ENCODE results near the gene TRMT1L.

TRMT1L gene

DNA sequence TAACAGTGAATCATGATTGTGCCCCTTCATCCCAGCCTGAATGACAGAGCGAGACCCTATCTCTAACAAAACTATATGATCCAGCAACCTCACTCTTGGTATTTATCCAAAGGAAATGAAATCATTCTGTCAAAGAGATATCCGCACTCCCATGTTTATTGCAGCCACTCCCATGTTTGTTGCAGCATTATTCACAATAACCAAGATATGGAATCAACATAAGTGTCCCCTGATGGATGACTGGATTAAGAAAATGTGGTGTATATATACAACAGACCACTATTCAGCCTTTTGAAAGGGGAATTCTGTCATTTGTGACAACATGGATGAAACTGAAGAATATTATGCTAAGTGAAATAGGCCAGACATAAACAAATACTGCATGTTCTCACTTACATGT lies 44.4 kb downstream of the TRMT1L start:
- no peak for DNase-seq

DNA sequence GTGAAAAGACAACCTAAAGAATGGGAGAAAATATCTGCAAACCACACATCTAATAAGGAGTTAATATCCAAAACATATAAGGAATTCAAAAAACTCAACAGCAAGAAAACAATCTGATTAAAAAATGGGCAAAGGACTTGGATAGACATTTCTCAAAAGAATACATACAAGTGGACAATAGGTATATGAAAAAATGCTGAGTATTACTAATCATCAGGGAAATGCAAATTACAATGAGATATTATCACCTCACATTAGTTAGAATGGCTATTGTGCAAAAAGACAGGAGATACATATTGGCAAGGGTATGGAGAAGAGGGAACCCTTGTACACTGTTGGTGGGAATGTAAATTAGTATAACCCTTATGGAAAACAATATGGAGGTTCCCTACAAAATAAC lies 44.9 kb downstream of the TRMT1L start:
- no peak for DNase-seq

DNA sequence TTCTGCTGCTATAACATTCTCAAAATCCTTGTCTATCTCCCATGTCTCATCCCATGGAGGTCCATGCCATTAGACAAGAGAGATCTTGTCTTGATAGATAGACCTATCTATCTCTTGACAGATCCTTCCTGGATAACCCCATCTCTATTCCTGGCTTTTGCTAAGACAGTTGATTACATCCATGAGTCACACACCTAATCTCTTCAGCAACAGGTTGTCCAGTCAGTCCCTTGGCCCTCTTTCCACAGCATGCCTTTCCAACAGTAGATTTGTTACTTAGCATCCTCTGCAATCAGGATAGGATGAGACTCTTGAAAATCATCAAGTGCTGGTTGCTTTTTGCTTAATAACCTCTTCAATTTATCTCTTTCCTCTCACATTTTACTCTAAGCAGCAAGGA lies 46.6 kb downstream of the TRMT1L start:
- DNase-seq: no peak

DNA sequence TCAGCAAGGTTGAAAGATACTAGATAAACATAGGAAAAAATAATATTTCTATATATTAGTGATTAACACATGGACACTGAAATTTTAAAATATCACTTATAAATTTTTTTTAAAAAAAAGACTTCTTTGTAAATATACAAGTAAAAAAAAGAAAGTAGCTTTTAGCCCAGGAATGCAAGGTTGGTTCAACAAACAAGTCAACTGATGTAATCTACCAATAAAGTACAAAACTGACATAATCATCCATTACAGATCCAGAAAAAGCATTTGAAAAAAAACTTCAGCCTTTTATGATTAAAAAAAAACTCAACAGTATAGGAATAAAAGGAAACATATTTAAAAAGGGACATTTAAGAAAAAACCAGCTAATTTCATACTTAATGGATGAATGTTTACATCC lies 48.4 kb downstream of the TRMT1L start:
- DNase-seq: no peak

DNA sequence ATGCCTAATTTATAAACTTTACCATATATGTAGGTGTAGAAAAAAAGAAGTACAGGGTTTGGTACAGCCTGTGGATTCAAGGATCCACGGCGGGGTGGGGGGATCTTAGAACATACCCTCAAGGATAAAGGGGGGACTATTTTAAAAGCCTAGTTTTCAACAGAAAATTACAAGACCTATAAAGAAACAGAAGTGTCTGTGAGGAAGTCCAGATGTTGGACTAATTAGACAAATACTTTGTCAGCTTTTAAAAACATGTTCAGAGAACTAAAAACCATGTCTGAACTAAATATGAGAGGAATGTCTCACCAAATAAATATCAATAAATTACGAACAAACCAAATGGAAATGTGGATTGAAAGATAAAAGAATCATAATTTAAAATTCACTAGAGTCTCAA lies 51.6 kb downstream of the TRMT1L start:
- DNase-seq: no peak

DNA sequence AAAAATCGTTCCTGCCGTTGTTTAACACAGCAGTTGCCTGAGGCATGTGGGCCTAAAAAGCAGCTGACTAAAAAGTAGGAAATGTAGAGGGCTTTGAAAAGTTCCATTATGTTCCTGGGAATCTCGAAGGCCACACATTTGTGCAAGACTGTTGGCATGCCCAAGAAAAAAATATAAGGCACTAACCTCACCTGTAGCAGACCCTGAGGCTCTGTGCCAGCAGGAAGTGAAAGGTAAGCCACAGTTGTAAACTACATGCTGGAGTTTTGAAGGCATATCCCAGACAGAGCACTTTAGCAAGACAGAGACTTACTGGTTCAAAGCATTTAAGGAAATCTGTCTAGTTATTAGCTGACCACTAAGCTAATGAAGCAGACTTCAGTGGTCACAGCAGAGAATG lies 52.7 kb downstream of the TRMT1L start:
- DNase-seq: no peak

DNA sequence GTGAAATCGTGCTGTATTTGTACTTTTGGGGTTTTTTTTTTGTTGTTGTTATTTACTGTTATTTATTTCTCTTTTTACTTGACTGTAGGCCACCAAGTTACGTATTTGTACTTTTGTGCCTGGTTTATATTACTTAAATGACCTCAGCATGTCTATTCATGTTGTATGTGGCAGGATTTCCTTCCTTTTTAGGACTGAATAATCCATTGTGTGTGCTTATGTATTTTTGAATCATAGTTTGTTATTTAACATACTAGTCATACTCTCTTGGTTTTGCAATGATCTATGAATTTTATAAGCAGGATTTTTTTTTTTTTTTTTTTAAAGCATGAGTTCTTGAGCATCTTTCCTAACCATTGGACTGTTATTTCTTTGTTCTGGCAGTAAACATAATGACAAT lies 60.2 kb downstream of the TRMT1L start:
- DNase-seq: no peak

DNA sequence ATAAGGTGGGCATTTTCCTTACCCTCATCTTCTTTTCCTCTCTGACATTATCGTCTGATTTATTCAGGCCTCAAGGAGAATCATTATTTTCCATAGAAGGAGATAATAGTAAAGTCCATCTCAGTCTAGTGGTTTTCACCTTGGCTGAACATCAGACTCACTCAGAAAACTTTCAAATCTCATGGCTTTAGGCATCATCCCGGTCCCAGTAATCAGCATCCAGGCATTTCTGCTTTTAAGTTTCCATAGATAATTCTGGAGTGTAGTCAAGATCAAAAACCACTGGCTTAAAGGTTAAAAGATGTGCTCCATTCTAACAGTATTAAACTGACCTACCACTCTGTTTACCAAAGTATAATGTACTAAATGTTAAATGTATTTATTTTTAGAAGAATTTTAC lies 62.0 kb downstream of the TRMT1L start:
- DNase-seq: no peak

DNA sequence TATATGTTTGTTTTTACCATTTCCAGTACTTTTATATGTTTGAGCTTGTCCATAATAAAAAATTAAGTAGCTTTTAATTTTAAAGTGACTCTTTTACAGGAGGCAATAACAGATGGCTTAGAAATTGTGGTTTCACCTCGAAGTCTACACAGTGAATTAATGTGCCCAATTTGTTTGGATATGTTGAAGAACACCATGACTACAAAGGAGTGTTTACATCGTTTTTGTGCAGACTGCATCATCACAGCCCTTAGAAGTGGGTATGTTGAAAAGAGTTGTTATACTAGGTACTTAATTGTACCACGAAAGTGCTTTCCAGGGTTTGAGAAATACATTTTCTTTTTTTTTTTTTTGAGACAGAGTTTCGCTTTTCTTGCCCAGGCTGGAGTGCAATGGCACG lies 65.3 kb downstream of the TRMT1L start:
- no peak for DNase-seq

DNA sequence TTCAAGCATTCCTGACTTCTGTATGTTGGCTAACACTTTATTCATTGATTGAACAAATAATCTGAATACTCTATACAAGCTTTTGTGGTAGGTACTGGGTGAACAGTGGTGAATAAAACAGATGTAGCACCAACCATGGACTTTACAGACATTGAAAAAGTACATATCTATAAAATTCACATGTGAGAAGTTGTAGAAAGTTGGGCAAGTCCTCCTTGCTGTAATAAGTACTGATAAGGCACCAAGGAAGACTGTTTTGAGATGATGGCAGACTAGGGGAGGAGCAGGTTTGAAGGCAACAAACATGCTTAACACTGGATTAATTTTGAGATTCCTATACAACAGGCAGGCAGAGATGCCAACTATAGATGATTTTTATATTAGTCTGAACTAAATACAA lies 69.0 kb downstream of the TRMT1L start:
- DNase-seq: no peak

DNA sequence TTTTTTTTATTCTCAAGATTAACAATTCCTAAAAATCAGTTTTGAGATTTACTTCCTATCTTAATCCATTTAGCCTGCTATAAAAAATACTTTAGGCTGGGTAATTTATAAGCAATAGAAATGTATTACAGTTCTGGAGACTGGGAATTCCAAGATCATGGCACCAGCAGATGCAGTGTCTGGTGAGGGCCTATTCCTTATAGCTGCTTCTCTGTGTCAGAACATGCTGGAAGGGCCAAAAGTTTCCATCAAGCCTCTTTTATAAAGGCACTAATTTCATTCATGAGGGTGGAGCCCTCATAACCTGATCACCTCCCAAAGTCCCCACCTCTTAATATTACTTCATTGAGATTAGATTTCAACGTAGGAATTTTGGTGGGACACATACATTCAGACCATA lies 69.7 kb downstream of the TRMT1L start:
- DNase-seq: no peak

DNA sequence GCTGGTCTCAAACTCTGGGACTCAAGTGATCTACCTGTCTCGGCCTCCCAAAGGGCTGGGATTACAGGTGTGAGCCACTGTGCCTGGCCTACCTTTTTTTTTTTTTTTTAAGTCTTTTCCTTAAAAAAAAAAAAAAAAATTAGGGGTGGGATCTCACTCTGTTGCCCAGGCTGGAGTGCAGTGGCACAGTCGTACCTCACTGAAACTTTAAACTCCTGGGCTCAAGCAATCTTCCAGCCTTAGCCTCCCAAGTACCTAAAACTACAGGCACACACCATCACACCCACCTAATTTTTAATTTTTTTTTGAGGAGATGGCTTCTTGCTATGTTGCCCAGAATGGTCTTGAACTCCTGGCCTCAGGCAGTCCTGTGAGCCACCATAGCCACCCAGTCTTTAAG lies 72.9 kb downstream of the TRMT1L start:
- no peak for DNase-seq

DNA sequence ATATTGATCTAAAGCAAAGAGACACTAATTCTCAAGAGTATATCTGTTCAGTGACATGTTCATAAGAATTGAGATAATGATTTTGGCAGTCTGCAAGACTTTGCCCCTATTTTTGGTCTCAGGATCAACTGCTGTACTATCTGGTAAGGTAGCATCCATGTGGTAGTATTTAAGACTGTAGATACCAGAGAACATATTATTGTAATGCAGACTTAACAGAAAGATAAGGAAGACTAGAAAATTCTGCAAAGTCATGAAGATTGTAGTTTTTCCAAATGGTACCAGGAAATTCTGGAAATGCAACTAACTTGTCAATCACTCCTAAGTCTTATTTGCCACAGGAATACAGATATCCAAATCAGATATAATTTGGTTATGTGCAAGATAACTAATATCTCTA lies 76.3 kb downstream of the TRMT1L start:
- no peak for DNase-seq

DNA sequence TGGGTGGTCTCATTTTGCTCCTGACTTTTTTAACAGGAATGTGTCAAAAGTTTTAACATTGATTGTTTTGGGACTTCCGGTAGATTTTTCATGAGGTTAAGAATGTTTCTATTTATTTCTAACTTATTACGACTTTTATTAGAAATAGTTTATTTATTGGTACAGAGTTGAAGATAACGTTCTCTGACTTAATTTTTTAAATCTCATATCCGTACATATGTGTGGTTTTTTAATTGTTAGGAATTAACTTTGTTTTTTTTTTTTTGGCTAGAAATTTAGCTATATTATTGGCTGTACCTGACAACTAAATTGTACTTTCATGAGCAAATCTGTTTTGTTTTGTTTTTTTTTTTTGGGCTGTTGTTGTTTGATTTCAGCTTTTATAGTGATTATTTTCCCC lies 79.4 kb downstream of the TRMT1L start:
- DNase-seq: no peak

DNA sequence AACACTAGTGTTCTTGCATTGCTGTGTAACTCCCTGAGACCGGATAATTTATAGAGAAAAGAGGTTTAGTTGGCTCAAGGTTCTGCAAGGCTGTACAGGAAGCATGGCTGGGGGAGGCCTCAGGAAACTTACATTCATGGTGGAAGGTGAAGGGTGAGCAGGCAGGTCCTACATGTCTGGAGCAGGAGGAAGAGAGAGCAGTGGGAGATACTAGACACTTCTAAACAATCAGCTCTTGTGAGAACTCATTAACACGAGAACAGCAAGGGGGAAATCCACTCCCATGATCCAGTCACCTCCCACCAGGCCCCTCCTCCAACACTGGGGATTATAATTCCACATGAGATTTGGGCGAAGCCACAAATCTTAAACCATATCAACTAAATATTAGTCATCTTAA lies 81.3 kb downstream of the TRMT1L start:
- no peak for DNase-seq

DNA sequence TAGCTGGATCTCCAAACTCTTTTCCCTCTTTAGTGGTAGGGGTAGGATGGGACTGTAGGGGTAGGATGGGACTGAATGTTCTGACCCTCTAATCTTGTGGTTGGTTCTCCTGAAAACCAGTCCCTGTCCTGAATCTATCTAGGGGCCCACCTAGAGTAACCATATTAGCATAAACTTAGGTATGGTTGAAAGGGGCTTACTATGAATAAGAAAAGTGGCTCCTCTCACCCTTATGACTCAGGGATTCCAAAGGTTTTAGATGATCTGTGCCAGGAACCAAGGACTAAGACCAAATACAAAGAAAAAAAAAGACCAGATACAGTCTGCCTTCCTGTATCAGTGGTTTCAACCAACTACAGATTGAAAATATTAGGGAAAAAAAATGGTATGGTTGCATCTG lies 82.4 kb downstream of the TRMT1L start:
- no peak for DNase-seq

DNA sequence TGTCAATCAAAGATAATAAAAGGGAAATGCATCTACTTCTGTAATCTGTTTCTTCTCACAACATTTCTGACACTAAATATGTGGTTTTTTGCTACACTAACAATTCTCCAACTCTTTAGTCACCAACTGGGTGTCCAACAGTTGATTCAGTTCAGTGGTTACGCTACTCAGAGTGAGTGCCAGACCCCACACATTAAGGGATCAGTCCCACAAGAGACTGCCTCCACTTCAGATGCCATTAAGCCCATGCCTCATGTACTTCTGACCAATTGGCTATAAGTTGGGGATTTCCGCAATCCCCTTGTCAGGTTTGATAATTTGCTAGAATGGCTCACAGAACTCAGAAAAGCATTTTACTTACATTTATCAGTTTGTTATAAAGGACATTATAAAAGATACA lies 83.0 kb downstream of the TRMT1L start:
- no peak for DNase-seq

DNA sequence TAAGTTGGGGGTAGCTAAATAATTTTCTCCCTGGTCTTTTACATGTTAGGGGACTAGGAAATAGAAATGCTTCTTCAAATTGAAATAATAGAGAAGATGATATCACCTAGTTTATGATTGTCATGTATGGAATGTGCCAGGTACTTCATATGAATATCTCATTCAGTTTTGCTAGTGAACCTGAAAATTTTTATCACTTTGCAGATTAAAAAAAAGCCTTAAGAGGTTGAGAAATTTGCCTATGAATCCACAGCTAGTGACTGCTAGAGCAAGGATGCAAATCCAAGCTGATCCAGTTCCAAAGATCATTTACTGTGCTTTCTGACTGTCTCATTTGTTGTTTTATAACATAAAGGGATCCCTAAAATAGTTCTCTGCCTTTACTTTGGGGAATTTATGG lies 86.7 kb downstream of the TRMT1L start:
- no peak for DNase-seq

DNA sequence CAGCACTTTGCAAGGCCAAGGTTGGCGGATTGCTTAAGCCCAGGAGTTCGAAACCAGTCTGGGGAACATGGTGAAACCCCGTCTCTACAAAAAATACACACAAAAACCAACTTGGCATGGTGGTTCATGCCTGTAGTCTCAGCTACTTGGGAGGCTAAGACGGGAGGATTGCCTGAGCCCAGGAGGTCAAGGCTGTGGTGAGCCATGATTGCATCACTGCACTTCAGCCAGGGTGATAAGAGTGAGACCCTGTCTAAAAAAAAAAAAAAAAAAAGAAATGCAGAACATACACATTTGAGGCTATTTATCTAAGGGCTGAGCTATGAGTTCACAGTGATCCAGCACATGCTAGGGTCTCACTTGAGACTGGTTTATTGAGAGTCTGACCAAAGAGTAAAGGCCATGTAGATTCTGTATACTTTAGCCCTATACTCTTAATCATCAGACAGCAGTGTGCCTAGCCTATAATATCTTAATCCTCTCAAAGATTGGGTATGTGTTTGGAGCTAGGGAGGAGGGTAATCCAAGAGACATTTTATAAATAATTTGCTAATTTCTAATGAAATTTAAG lies 87.5 kb downstream of the TRMT1L start:
- no peak for DNase-seq

DNA sequence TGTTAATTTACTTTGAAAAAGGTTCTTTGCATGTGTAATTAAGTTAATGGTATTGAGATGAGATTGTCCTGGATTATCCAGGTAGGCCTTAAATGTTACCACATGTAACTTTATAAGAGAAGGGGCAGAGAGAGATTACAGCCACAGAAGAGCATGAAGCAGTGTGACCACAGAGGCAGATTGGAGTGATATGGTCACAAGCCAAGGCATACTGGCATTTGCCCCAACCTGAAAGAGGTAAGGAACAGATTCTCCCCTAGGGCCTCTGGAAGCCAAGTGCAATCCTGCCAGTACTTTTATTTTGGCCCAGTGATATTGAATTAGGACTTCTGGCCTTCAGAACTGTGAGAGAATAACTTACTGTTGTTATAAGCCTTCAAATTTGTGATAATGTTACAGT lies 88.4 kb downstream of the TRMT1L start:
- DNase-seq: no peak
